Measurements from ENCODE around the gene SLC2A4.

SLC2A4 gene

GRCh38 chr17:7256766-7257456 is 24.6 kb upstream of the SLC2A4 start:
- no peak for DNase-seq (ENCODE audit: low read depth)
- TF ChIP-seq CTCF (conservative IDR thresholded peaks at IDR 0.05; ENCODE audit: low read depth, low read length) = no peak
- H3K4me3 ChIP-seq (ENCODE audit: low read length) = no peak overlapping the region

GRCh38 chr17:7258731-7259554 is 22.6 kb upstream of the SLC2A4 start:
- DNase-seq (ENCODE audit: low read depth) = no peak
- no peak overlapping the region for H3K4me3 ChIP-seq (ENCODE audit: low read length)
- TF ChIP-seq CTCF (conservative IDR thresholded peaks at IDR 0.05; ENCODE audit: low read depth, low read length) = no peak

- no peak overlapping the region for H3K4me3 ChIP-seq (ENCODE audit: low read length)
- TF ChIP-seq CTCF (conservative IDR thresholded peaks at IDR 0.05; ENCODE audit: low read depth, low read length) = no peak
- no peak for DNase-seq (ENCODE audit: low read depth)
Observed at GRCh38 chr17:7259555-7259889, 22.0 kb upstream of the SLC2A4 start.

GRCh38 chr17:7260151-7260550 is 21.4 kb upstream of the SLC2A4 start:
- no peak for TF ChIP-seq CTCF (conservative IDR thresholded peaks at IDR 0.05; ENCODE audit: low read depth, low read length)
- no peak for DNase-seq (ENCODE audit: low read depth)
- no peak overlapping the region for H3K4me3 ChIP-seq (ENCODE audit: low read length)

GRCh38 chr17:7260651-7261378 is 20.7 kb upstream of the SLC2A4 start:
- DNase-seq (ENCODE audit: low read depth) = no peak
- TF ChIP-seq CTCF (conservative IDR thresholded peaks at IDR 0.05; ENCODE audit: low read depth, low read length) = no peak
- H3K4me3 ChIP-seq (ENCODE audit: low read length) = peak overlapping the region; percentile 34

GRCh38 chr17:7261379-7262191 is 19.9 kb upstream of the SLC2A4 start:
- DNase-seq (ENCODE audit: low read depth) = no peak
- peak overlapping the region; percentile 34 for H3K4me3 ChIP-seq (ENCODE audit: low read length)
- TF ChIP-seq CTCF (conservative IDR thresholded peaks at IDR 0.05; ENCODE audit: low read depth, low read length) = no peak
